NK-92 (cell line): ENCODE results near the gene PLEKHM2.

ENCODE experiments used
- DNase-seq: peaks from one replicate; lab custom pipeline; 2025; ENCODE audit not compliant: unreplicated experiment; lab: John Stamatoyannopoulos, UW

PLEKHM2 gene

DNA sequence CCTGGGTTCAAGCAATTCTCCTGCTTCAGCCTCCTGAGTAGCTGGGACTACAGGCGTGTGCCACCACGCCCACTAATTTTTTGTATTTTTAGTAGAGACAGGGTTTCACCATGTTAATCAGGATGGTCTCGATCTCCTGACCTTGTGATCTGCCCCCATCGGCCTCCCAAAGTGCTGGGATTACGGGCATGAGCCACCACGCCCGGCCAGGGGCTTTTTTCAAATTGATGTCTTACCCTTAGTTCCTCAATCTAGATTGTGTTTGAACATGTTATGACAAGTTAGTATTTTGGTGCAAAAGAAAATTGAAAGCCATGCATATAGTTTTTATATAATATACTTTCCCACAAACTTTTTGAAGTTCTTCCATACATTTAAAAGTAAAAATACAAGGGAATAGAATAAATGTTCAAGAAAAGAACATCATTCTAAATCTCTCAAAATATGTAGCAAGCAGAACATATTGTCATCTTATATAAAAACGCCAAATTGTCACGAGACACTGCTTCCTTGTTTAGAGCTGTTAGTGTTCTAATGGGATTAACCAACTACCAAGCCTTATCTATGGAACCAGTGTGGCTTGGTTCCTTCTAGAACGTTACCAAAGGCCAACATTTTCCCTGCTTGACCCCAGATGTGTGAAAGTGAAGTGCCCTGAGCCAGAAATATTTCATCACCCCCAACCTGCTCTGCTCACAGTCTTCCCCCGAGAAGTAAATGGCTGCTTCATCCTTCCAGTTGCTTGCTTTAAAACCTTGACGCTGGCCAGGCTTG lies 9.5 kb upstream of the PLEKHM2 start:
- no peak for DNase-seq

DNA sequence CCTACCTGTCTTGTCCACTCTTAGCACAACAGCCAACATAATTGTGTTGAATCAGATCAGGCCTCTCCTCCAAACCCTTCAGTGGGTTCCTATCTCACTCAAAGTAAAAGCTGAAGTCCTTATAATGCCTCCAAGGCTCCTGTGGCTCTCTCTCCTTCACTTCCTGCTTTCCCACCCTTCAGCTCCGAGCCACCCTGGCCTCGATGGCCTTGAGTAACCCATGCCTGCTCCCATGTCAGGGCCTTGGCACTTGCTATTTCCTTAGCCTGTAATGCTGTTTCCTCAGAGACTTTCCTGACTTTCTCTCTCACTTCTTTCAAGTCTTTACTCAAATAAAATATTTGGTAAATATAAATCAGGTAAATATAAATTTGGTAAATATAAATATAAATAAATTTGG lies 8.1 kb upstream of the PLEKHM2 start:
- DNase-seq: no peak

DNA sequence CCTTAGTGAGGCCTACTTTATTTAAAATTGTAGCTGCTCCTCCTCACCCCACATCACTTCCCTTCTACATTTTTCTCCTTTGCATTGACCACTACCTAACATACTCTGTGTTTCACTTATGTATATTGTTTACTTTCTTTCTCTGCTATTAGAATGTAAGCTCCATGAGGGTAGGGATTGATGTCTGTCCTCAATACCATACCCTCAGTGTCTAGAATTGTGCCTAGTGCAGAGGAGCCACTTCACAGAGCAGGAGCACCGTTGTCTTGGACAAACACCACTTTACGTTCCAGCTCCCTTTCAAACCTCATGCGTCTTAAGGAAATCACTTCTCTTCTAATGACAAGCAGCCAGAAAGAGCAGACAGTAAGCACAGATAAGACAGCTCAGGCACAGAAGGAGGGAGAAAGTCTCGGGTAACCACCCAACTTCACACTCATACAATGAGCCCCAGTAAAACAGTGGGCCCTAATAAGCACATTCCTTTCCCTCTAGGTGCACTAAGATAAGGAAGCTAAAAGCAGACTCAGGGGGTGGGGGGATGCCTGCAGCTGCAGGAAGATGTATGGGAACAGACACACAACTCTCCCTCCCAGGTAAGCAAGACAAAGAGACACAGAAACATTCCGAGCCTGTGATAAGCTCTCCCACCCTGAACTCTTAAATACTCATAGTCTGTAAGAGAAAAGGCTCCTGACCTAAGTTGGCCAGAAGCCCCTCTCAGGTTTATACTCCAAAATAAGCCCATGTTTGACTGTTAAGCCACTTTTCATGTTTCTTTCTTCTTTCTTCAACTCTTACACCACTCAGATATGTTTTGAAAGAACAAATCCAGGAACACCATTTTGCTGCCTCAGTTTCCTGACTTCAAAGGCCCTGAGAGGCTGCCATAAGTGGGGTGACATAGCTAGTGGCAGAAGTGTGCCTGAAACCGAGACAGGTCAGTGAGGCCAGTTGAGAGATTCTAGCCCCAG lies 7.1 kb upstream of the PLEKHM2 start:
- DNase-seq: no peak

DNA sequence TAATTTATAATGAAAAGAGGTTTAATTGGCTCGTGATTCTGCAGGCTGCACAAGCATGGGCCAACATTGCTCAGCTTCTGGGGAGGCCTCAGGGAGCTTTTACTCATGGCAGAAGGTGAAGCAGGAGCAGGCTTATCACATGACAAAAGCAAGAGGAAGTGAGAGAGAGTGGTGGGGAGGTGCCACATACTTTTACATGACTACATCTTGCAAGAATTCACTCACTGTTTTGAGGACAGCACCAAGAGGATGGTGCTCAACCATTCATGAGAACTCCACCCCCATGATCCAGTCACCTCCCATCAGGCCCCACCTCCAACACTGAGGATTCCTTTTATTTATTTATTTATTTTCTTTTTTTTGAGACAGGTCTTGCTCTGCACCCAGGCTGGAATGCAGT lies 5.5 kb upstream of the PLEKHM2 start:
- no peak for DNase-seq

DNA sequence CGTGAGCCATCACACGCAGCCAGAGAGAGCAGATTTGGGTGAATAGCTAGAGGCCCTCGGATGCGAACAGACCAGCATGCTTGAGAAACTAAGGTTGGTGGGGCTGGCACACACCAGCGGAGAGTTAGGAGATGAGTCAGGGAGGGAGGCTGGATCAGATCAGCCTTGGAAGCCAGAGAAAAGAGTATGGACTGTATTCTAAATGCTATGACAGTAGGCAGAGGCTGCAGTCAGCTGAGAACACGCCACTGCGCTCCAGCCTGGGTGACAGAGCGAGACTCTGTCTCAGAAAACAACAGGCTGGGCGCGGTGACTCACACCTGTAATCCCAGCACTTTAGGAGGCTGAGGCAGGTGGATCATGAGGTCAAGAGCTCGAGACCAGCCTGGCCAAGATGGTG lies 4.0 kb upstream of the PLEKHM2 start:
- DNase-seq: no peak

DNA sequence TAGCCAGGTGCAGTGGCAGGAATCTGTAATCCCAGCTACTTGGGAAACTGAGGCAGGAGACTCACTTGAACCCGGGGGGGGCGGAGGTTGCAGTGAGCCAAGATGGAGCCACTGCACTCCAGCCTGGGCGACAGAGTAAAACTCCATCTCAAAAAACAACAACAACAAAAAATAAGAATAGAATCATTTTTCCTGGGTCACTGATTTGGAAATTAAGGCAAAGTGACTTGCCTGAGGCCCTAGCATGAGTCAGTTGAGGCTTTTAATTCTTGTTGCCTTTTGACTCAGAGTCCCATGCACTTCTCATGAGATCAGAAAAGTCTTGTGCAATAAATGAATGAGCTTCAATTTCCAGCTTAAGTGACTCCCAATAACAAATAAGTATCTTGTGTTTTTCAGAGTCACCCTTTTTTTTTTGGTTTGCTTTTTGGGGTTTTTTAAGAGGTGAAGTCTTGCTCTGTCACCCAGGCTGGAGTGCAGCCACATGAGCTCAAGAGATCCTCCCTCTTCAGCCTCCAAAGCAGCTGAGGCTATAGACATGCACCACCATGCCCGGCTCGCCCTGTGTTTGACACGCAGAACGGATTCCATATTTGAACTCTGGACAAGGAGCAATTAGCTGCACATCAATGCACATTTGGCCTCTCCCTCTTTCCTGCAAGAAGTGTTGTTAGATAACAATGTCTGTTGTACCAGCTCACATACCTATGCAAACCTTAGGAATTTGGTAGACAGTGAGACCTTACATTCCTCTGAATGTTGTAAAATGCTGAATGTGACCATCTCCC lies 3.4 kb upstream of the PLEKHM2 start:
- no peak for DNase-seq

DNA sequence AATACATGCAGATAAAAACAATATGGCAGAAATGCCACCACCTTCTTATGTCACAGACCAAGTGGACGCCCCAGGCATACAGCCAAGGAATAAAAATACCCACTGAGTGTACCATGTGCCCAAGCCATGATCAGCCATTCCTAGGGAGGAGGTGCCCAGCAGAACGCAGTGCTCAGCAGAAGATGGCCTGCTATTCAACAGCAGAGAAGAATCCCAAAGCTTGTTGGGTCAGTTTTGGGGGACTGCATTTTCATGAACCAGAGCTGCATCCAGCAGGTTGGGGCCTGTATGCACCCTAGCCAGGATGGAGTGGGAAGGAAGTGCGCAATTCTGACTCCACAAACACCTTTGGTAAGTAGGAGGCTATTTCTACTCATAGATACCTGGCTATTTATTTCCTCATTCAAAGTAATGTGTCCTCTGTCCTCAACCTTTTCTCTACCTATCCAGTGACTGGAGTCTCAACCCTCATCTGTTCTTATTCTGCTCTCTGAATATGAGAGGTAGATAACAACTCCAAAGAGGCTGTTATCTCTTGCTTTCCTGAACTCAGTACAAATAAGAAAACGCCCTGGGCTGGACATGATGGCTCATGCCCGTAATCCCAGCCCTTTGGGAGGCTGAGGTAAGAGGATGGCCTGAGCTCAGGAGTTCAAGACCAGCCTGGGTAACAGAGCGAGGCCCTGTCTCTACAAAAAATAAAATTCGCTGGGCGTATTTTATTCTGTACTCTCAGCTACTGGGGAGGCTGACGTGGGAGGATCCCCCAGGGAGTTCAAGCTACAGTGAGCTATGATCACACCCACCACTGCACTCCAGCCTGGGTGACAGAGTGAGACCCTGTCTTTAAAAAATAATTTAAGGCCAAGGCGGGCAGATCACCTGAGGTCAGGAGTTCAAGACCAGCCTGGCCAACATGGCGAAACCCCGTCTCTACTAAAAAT lies 2.5 kb upstream of the PLEKHM2 start:
- DNase-seq: no peak

DNA sequence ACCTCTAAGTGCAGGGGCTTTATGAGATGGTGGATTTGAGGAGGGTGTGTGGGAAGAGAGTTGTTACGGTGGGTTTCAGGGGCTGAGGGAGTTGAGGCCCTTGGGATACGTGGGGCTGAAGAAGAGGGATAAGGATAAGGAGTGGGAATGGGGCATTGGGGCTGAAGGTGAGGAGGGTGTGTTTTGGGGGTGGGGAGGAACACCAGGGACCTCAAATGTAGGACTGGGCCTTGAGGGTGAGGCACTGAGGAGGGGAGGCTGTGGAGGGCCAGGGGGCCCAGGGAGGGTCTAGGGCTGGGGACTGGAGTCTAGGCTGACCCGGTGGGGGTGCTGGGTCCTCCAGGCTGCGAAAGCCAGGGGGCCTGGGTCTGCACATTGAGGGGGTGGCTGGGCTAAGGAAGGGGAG lies 1.2 kb upstream of the PLEKHM2 start:
- DNase-seq: no peak

DNA sequence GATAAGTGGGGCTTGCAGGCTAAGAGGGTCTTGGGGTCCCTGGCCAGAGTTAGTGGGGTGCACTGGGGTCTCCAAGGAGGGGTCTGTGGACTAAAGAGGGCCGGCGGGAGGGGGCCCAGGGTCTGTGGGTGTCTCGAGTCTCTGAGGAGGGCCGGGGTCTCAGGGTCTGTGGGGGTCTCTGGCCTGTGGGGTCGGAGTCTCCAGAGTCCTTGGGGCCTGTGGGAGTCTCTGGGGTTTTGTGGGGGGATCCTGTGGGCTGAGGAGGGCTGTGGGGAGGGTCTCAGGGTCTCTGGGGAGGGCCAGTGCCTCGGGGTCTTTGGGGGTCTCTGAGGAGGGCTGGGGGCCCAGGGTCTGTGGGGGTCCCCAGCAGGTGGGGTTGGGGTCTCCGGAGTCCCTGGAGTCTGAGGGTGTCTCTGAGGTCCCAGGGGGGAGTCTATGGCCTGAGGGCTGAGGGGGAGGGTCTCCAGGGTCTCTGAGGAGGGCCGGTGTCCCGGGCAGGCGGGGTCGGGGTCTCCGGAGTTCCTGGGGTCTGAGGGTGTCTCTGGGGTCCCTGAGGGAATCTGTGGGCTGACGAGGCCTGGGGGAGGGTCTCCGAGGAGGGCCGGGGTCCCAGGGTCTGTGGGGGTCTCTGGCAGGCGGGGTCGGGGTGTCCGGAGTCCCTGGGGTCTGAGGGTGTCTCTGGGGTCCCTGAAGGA lies 628 bp upstream of the PLEKHM2 start:
- DNase-seq: no peak

DNA sequence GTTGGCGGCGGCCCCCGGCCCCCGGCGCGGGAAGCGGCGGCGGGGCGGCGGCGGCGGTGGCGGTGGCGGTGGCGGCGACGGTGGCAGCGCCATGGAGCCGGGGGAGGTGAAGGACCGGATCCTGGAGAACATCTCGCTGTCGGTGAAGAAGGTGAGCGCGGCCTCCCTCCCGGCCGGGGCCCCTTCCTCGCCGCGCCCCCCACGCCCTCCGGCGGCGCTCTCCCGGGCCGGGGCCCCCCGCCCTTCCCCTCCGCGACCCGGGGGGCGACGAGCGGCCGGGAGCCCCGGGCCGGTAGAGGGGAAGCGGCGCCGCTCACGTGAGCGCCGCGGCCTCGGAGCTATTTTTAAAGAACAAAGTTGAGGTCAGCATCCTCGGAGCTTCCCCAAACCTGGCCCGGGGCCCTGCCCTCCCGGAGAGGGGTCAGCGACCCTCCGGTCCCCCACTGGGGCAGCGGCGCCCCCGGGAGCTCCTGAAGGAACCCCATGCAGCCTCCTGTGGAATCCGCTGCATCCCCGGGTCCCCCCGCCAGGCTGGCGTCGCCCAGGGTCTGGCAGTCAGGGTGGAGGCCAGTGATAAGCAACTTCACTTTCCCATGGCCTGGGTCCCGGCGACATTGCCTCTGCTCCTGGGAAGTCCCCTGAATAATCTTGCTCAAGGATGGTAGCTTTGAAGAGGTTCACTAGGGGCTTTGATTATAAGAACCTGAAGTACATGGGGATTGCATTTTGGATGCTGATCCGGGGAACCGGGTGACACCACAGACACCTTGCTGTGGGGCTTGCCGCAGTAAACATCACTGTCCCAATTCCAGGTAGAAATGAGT lies 560 bp downstream of the PLEKHM2 start:
- no peak for DNase-seq

DNA sequence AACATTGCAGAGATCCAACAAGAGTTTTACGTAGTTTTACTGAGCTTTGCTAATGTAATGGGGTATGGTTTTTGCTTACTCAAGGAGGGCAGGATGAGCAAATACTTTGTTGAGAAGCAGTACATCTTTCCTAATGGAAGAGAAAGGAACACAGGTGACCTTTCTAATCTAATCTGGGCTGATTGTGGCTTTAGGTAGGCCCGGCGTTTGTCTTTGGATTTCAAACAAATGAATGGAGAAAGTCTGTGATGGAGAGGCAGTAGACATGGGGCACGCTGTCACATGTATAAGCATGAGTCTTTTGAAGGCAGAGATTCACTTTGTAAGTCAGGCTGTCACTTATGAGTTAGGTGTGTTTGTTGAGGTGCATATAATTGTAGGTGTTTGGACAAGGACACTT lies 1.7 kb downstream of the PLEKHM2 start:
- no peak for DNase-seq

DNA sequence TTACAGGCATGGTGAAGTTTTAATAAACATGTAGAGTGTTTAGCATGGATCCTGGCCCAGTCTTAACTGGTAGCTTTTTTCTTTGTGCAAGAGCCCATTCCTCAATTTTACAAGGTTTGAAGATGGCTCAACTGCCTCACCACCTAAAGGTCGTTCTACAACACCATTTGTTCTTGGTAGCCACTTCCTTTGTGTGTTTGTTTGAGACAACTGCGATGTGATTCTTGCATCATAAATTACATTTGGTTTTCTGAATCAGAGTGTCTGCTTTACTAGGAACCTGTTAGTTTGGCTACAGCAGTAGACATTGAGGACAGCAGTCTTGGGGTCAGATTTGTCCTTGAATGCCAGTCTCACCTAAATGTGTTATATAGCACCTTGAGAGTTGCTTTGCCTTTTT lies 3.3 kb downstream of the PLEKHM2 start:
- no peak for DNase-seq

DNA sequence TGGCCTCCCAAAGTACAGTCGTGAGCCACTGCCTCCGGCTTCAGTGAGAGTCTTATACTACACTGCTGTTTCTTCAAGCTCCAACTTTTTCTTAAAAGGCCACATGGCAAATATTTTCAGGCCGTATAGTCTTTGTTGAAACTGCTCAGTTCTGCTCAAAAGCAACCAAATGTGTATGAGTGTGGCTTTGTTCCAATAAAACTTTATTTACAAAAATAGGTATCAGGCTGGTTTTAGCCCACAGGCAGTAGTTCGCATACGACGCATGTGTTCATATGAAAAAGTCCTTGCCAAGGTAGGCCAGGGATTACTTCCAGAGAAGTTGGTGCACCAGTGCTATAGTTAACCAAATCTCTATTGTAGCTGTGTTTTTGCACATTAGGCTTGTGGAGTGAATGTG lies 6.2 kb downstream of the PLEKHM2 start:
- no peak for DNase-seq

DNA sequence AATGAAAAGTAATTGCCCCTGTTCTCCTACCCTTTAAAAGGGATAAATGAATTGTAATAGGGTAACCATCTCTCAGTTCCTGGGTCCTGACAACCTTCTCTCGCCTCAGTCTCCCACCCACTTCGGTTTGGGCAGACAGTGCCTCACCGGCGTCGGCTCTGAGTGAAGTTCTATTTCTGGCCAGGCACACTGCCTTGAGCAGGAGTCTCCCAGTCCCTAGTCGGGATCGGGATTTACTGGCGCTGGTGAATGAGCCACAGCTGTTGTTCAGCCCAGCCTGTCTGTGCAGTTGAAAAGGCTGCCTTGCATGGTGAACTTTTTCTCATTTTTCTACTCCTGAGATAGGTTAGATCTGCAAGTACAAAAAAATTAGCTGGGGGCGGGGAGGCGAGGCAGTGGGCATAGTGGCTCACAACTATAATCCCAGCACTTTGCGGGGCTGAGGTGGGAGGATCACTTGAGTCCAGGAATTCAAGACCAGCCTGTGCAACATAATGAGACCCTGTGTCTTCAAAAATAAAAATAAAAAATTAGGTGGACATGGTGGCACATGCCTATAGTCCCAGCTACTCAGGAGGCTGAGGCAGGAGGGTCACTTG lies 7.4 kb downstream of the PLEKHM2 start:
- DNase-seq: no peak

DNA sequence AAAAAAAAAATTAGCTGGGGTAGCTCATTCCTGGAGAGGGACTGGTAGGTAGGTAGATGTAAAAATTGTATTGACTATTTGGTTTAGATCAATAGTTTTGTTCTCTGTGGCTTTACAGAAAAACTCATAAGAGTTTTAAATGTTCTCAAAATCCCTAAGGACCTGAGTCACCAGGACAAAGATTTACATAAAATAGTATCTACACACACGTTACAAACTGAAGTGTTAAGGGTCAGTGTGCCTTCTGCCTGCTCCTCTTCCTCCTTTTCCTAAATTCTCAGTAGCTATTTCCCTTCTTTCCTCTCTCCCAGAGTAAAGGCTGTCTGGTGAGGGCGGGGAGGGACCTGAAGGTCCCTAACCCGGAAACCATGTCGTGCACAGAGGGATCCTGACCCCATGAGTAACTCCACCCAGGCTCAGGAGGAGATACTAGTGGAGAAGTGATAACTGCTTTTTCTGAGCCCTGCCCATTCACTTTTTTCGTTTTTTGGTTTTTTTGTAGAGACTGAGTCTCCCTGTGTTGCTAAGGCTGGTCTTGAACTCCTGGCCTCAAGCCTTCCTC lies 8.1 kb downstream of the PLEKHM2 start:
- DNase-seq: no peak

DNA sequence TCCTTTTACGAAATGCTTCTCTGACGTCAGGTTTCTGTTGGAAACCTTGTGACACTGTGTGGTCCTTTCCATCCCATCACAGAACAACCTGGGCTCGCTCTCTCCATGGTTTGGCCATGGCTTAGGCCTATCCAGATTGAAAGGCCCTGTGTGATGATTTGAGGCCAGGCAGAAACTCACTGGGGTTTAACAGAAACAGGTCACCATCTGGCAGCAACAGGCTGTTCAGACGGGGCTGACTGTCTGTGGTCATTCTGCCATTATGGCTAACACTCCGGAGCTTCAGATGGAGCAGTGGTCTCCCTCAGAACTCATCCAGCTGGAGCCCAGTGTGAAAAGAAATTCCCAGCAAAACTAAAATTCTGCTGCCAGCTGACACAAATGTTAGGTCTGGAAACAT lies 9.3 kb downstream of the PLEKHM2 start:
- no peak for DNase-seq

DNA sequence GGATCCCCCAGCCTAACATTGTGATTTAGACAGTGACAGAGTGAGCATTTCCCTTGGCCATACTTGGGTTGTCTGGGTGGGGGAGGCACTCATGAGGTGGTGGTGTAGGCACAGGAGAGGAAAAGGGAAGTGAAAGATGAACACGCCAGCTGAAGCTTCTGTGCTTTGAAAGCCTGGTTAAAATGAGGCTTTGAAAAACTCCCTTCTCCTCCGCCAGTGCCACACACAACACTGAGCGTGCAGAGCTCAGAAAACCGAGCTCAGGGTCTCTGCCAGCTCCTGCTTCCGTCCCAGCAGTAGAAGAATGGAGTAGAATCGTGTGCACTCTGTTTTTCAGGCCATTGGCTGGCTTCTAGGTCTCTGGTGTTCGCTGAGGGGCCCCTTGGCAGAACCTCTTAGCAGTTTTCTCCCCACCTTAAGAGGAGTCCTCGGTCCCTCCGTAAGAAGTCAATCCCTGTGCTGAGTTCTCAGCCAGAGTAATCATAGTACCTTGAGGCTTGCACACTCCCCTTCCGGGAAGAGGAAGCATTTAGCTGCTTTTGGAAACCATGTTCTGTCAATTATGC lies 12.9 kb downstream of the PLEKHM2 start:
- no peak for DNase-seq

DNA sequence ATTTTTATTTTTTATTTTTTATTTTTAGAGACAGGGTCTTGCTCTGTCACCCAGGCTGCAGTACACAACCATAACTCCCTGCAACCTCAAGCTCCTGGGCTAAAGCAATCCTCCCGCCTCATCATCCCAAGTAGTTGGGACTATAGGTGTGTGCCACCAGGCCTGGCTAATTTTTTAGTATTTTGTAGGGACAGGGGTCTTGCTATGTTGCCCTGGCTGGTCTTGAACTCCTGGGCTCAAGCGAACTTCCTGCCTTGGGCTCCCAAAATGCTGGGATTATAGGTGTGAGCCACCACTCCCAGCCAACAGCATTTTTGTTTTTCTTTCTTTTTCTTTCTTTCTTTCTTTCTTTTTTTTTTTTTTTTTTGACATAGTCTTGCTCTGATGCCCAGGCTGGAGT lies 14.1 kb downstream of the PLEKHM2 start:
- no peak for DNase-seq
